ENCODE measurements around the gene ARHGAP15.

ARHGAP15 gene

DNA sequence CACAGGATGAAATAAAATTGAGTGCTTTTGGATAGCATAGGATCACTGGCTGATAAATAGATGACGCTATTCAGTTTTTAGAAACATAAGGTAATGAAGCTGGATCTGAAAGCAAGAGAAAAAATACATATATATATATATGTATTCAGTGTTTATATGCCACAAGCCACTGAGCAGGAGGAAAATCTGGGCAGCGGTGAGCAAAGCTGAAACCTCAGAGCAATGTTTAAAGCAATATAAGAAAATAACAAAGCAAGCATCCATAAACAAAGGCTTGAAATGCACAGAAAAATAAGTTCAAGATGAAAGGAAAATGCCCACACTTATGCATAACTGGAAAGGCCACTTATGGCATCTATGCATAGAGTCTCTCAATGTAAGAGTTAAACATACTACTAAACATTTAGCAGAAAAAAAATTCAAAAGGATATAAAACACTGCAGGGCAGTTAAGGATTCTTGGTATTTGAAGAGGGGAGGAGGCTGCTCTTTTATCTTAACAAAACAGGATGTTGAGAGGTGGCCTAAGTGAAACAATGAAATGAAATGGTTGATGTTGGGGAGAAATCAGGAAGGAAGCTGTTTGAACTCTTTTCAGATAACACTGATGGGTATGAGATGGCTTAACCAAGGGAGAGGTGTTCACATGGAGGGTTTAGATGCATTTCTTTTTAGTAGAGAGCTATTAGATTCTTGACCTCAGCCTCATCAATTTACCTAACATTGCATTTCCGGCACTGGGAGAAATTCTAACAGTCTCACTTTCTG lies 129.1 kb downstream of the ARHGAP15 start:
- H3K4me3 ChIP-seq (ENCODE audit: low read length): no peak overlapping the region
- TF ChIP-seq CTCF (conservative IDR thresholded peaks at IDR 0.05; ENCODE audit: low read depth, low read length): no peak
- no peak for DNase-seq (ENCODE audit: low read depth)

- H3K4me3 ChIP-seq (ENCODE audit: low read length): no peak overlapping the region
- TF ChIP-seq CTCF (conservative IDR thresholded peaks at IDR 0.05; ENCODE audit: low read depth, low read length): peak; percentile 78
- DNase-seq (ENCODE audit: low read depth): no peak
Measured at GRCh38 chr2:143259368-143259958, 130.2 kb downstream of the ARHGAP15 start.

DNA sequence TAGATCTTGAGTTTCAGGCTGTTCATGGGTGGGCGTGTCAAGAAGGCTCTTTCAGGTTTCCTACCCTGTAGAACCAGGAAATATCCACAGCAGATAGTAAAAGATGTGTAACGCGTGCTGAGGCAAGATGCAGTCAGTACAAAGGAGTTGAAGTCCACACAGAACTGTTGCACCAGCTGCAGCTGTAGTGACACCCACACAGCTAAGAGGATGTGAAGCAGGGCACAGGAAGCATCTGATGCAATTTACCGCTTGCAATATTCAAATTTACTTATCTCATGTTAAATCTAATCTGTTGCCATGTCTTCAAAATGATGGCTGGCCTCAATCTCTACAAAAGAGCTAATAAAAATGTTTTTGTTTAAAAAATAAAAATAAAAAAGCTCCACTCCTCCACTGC lies 132.8 kb downstream of the ARHGAP15 start:
- no peak overlapping the region for H3K4me3 ChIP-seq (ENCODE audit: low read length)
- TF ChIP-seq CTCF (conservative IDR thresholded peaks at IDR 0.05; ENCODE audit: low read depth, low read length): no peak
- DNase-seq (ENCODE audit: low read depth): no peak

GRCh38 chr2:143262389-143262788 lies 133.2 kb downstream of the ARHGAP15 start:
- no peak for TF ChIP-seq CTCF (conservative IDR thresholded peaks at IDR 0.05; ENCODE audit: low read depth, low read length)
- no peak overlapping the region for H3K4me3 ChIP-seq (ENCODE audit: low read length)
- DNase-seq (ENCODE audit: low read depth): no peak

GRCh38 chr2:143263066-143263625 lies 133.9 kb downstream of the ARHGAP15 start:
- peak; percentile 19 for TF ChIP-seq CTCF (conservative IDR thresholded peaks at IDR 0.05; ENCODE audit: low read depth, low read length)
- H3K4me3 ChIP-seq (ENCODE audit: low read length): no peak overlapping the region
- DNase-seq (ENCODE audit: low read depth): no peak

DNA sequence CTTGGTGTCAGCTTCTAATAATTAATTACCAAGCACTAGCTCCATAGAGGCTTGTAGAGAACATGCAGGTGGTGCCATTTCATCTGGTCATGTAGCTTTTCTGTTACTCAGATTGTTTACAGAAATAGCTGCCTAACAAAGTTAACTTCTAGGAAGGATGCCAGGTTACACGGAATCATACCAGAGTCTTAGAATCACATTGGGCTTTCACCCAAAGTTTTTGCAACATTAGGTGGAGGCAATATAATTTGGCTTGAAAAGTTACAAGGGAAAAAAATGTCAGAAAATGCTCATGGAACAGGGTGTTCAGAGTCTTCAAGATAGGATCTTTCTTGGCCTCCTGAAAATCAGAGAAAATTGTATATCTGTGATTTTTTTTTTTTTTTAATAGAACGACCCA lies 135.6 kb downstream of the ARHGAP15 start:
- TF ChIP-seq CTCF (conservative IDR thresholded peaks at IDR 0.05; ENCODE audit: low read depth, low read length): no peak
- no peak overlapping the region for H3K4me3 ChIP-seq (ENCODE audit: low read length)
- DNase-seq (ENCODE audit: low read depth): peak; percentile 51

GRCh38 chr2:143279672-143280071 lies 150.5 kb downstream of the ARHGAP15 start:
- no peak overlapping the region for H3K4me3 ChIP-seq (ENCODE audit: low read length)
- DNase-seq (ENCODE audit: low read depth): no peak
- no peak for TF ChIP-seq CTCF (conservative IDR thresholded peaks at IDR 0.05; ENCODE audit: low read depth, low read length)

All from retinal pigment epithelial cell (primary cell).